Adrenal gland (tissue), 5 donors: Measurements from ENCODE around the gene FPR1.

Experiments used
- CTCF ChIP-seq, 6 experiments: fragments of 450-650 bp in 4 of 6; fragments of 200-600 bp in 2 of 6; sonication (generic) in 1 of 6; IDR thresholded peaks; 1 replicate in 5 of 6; 2 replicates in 1 of 6; pipeline versions ENCODE4 v1.5.1 to v1.8.0; 2016 to 2021; ENCODE audit warnings: antibody characterized with exemption in 6 of 6, mild to moderate bottlenecking in 2 of 6, moderate library complexity in 1 of 6
- POLR2A ChIP-seq, 2 donors: fragments of 450-650 bp; IDR thresholded peaks; one replicate each; pipeline ENCODE4 v1.6.1; 2017; ENCODE audit warnings: antibody characterized with exemption in 2 of 2, mild to moderate bottlenecking in 2 of 2, moderate library complexity in 1 of 2
- donor health status: DM: no; HTN: no; CAD: no.

GRCh38 chr19:51739466-51740213, 12.0 kb downstream of the FPR1 start:
- TF ChIP-seq CTCF (IDR thresholded peaks at IDR 0.05), result no peak
- TF ChIP-seq POLR2A (IDR thresholded peaks at IDR 0.05), result no peak
